ENCODE data around the gene TXLNG.
"Not testable (repeated sequence)": the region's sequence is repeated elsewhere in the genome, so short reads cannot be mapped to it uniquely, and the experiment has no call there.

TXLNG gene

DNA sequence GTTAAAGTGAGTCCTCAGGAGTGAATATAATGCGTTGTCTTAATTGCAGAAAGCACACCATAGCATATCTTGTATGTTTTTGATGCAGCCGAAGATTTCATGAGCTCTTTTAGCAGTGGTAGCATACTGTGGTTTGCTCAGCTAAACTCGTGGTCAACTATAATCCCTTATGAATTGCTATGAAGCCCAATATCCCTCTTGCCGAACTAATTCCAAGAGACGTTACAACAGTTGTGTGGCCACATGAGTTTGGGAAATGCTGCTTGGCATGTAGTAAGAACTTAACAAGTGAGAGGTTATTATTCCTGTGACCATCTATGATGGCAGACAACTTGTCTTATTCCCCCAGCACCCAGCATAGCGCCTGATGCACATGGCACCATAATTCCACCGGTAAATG, 36.1 kb upstream of the TXLNG start:
- DNase-seq (ENCODE audit: low spot score) = no peak
- no peak for TF ChIP-seq CTCF (IDR thresholded peaks at IDR 0.05; ENCODE audit: extremely low read depth, missing control alignments)

DNA sequence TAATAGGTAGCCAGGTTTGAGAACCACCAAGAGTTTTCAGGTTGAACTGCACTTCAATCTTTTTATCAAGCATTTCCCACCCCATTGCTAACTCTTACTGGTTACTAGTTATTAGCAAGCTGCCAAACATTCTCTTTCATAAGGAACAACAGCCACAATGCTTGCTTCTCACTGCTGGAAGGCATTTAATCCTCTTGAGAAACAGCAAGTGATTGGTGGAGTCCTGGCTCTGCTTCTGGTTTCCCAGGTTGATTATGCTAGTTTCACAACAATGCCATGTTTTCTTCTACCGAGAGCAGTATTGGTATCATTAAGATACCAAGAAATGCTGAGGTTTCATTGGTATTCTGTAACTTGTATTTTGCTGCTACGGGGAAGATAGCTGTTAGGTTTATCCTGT, 32.2 kb upstream of the TXLNG start:
- no peak for TF ChIP-seq CTCF (IDR thresholded peaks at IDR 0.05; ENCODE audit: extremely low read depth, missing control alignments)
- no peak for DNase-seq (ENCODE audit: low spot score)

DNA sequence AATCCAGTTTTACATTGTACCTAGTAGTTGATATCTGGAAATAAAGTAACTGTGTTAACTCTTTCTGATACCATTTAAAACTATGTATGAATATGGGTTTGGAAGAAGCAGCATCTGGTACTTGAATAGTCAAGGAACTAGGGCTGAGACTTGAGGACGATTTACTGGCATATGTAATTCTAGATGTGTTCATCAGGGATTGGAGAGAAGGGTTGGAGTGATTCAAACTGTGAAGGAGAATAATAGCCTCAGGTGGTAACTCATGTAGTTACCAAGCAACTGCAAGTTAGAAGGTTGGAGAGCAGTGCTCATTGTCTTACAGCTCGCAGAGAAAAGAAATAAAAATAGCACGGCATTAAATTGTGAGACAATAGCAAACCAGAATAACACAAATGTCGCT, 29.5 kb upstream of the TXLNG start:
- no peak for TF ChIP-seq CTCF (IDR thresholded peaks at IDR 0.05; ENCODE audit: extremely low read depth, missing control alignments)
- no peak for DNase-seq (ENCODE audit: low spot score)

GRCh38 chrX:16761500-16761899, 24.8 kb upstream of the TXLNG start:
- not testable (repeated sequence) for DNase-seq (ENCODE audit: low spot score)

- TF ChIP-seq CTCF (IDR thresholded peaks at IDR 0.05; ENCODE audit: extremely low read depth, missing control alignments) = no peak
- no peak for DNase-seq (ENCODE audit: low spot score)
Measured at GRCh38 chrX:16762579-16762978, 23.7 kb upstream of the TXLNG start.

GRCh38 chrX:16765594-16765993, 20.7 kb upstream of the TXLNG start:
- no peak for TF ChIP-seq CTCF (IDR thresholded peaks at IDR 0.05; ENCODE audit: extremely low read depth, missing control alignments)
- no peak for DNase-seq (ENCODE audit: low spot score)

DNA sequence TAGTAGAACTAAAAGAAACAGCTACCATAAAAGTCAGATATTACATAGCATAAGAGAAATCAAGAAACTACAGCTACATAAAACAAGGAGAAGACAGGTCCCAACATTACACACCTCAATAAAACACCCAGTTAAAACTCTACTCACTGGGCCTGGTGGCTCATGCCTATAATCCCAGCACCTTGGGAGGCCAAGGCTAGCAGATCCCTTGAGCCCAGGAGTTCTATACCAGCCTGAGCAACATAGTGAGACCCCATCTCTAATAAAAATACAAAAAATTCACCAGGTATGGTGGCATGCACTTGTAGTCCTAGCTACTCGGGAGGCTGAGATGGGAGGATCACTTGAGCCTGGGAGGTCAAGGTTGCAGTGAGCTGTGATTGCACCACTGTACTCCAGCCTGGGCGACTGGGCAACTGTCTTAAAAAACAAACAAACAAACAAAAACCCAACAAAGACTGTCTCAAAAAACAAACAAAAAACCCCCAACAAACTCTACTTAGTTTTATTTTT, 15.2 kb upstream of the TXLNG start:
- no peak for DNase-seq (ENCODE audit: low spot score)
- no peak for TF ChIP-seq CTCF (IDR thresholded peaks at IDR 0.05; ENCODE audit: extremely low read depth, missing control alignments)

DNA sequence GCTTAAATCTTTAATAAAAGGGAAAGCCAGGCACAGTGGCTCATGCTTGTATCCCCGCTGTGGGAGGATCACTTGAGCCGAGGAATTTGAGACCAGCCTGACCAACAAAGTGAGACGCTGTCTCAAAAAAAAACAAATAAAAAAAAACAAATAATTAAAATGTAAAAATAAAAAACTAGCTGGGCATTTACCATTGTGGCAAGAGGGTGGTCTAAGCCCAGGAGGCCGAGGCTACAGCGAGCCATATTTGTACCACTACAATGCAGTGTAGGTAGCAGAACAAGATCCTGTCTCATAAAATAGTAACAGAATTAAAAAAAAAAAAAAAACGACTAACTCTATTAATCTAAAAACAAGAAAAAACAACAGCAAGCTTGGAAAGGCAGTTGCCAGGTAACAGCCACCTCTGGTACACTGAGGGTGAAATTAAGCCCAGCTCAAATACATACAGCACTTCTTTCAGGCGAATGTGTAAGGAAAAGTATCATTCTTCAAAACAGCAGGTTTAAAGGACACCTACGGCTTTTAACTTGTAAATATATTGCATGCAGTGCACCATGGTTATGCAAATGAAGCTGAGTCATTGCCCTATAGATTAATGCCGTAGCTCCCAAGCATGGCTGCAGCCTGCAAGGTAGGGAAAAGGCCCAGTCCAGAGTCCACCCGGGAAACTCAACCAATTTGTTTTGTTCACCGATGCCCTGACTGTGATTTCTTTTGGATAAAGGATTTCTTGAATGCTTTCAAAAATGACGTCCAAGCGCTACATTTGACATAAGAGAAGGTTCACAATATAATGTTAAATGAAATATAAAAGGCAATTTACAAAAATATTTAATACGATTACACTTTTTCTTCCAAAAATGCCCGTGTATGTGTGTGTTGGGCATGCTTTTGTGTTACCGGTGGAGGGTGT, 14.5 kb upstream of the TXLNG start:
- no peak for TF ChIP-seq CTCF (IDR thresholded peaks at IDR 0.05; ENCODE audit: extremely low read depth, missing control alignments)
- no peak for DNase-seq (ENCODE audit: low spot score)

Measured in GM20000 (cell line).